ENCODE results near the gene GSG1L. TPM values are rescaled to one million over a fixed set of nuclear protein-coding genes. Genes with fewer than 3 reads are reported as not detected.
"Not testable (repeated sequence)": the region's sequence is repeated elsewhere in the genome, so short reads cannot be mapped to it uniquely, and the experiment has no call there.

GSG1L gene
- total and polyA plus RNA-seq, 4 donors: 0.14 to 1.3 (median 0.24) TPM

GRCh38 chr16:27980919-27981700, 82.4 kb downstream of the GSG1L start:
- DNase-seq (no peak), ATAC-seq (ENCODE audit: insufficient read depth, low FRiP score) (no peak)
- 58 to 71% methylated on average over 9 of the region's 9 CpGs for WGBS, 2 donors
- peaks cover 0 to 4% (median 0%) of the 10 kb centered on the region in 5 donors for H3K4me1 ChIP-seq (ENCODE audit: control insufficient read depth in 5 of 5, insufficient read depth in 5 of 5, low read length in 5 of 5)
- no peak overlapping the region for H3K27ac ChIP-seq (ENCODE audit: low read depth in 1 of 2, low read length in 1 of 2)
- no peak overlapping the region for H3K9ac ChIP-seq (ENCODE audit: insufficient read depth in 1 of 2, low read length in 2 of 2)
- peaks cover 0 to 3% (median 0%) of the 10 kb centered on the region in 3 donors for H3K27me3 ChIP-seq (ENCODE audit: control insufficient read depth in 3 of 3, insufficient read depth in 3 of 3, low read length in 2 of 3)
- peaks cover 0 to 2% (median 0%) of the 10 kb centered on the region in 4 donors for H3K9me3 ChIP-seq (ENCODE audit: control insufficient read depth in 4 of 4, insufficient read depth in 3 of 4, low read length in 3 of 4)
- no peak overlapping the region for H3K4me3 ChIP-seq
- no peak for TF ChIP-seq CTCF (IDR thresholded peaks at IDR 0.05; ENCODE audit: control extremely low read depth, extremely low read depth)
- no peaks in the 10 kb centered on the region for H3K36me3 ChIP-seq (ENCODE audit: control insufficient read depth in 4 of 4, insufficient read depth in 4 of 4, low read length in 4 of 4)

GRCh38 chr16:27980076-27980775, 83.3 kb downstream of the GSG1L start:
- peaks cover 0 to 4% (median 0%) of the 10 kb centered on the region in 5 donors for H3K4me1 ChIP-seq (ENCODE audit: control insufficient read depth in 5 of 5, insufficient read depth in 5 of 5, low read length in 5 of 5)
- no peak overlapping the region for H3K9ac ChIP-seq (ENCODE audit: insufficient read depth in 1 of 2, low read length in 2 of 2)
- no peak overlapping the region for H3K4me3 ChIP-seq
- H3K27me3 ChIP-seq (ENCODE audit: control insufficient read depth in 3 of 3, insufficient read depth in 3 of 3, low read length in 2 of 3): peaks cover 0 to 3% (median 0%) of the 10 kb centered on the region in 3 donors
- no peak for TF ChIP-seq CTCF (IDR thresholded peaks at IDR 0.05; ENCODE audit: control extremely low read depth, extremely low read depth)
- no peak for DNase-seq
- H3K36me3 ChIP-seq (ENCODE audit: control insufficient read depth in 4 of 4, insufficient read depth in 4 of 4, low read length in 4 of 4): no peaks in the 10 kb centered on the region
- H3K9me3 ChIP-seq (ENCODE audit: control insufficient read depth in 4 of 4, insufficient read depth in 3 of 4, low read length in 3 of 4): peaks cover 0 to 2% (median 0%) of the 10 kb centered on the region in 4 donors
- ATAC-seq (ENCODE audit: insufficient read depth, low FRiP score): no peak
- WGBS, 2 donors: 68 to 77% methylated on average over 11 of the region's 11 CpGs
- H3K27ac ChIP-seq (ENCODE audit: low read depth in 1 of 2, low read length in 1 of 2): no peak overlapping the region

- not testable (repeated sequence) for H3K9ac ChIP-seq (ENCODE audit: insufficient read depth in 1 of 2, low read length in 2 of 2); H3K27ac ChIP-seq (ENCODE audit: low read depth in 1 of 2, low read length in 1 of 2); H3K27me3 ChIP-seq (ENCODE audit: control insufficient read depth in 3 of 3, insufficient read depth in 3 of 3, low read length in 2 of 3); ATAC-seq (ENCODE audit: insufficient read depth, low FRiP score); H3K9me3 ChIP-seq (ENCODE audit: control insufficient read depth in 4 of 4, insufficient read depth in 3 of 4, low read length in 3 of 4); H3K4me3 ChIP-seq; H3K4me1 ChIP-seq (ENCODE audit: control insufficient read depth in 5 of 5, insufficient read depth in 5 of 5, low read length in 5 of 5); H3K36me3 ChIP-seq (ENCODE audit: control insufficient read depth in 4 of 4, insufficient read depth in 4 of 4, low read length in 4 of 4); DNase-seq
- WGBS, 2 donors: 63 to 72% methylated on average over 3 of the region's 3 CpGs
These were observed 83.8 kb downstream of the GSG1L start for GRCh38 chr16:27979668-27980067.

- Histone ChIP-seq H3K9me3 (ENCODE audit: control insufficient read depth in 4 of 4, insufficient read depth in 3 of 4, low read length in 3 of 4) (peaks cover 0 to 2% (median 0%) of the 10 kb centered on the region in 4 donors), H3K4me1 (ENCODE audit: control insufficient read depth in 5 of 5, insufficient read depth in 5 of 5, low read length in 5 of 5) (peaks cover 0 to 4% (median 0%) of the 10 kb centered on the region in 5 donors), H3K36me3 (ENCODE audit: control insufficient read depth in 4 of 4, insufficient read depth in 4 of 4, low read length in 4 of 4) (no peaks in the 10 kb centered on the region), H3K27ac (ENCODE audit: low read depth in 1 of 2, low read length in 1 of 2) (no peak overlapping the region), H3K4me3 (no peak overlapping the region), H3K27me3 (ENCODE audit: control insufficient read depth in 3 of 3, insufficient read depth in 3 of 3, low read length in 2 of 3) (peaks cover 0 to 3% (median 0%) of the 10 kb centered on the region in 3 donors), H3K9ac (ENCODE audit: insufficient read depth in 1 of 2, low read length in 2 of 2) (no peak overlapping the region)
- TF ChIP-seq CTCF (IDR thresholded peaks at IDR 0.05; ENCODE audit: control extremely low read depth, extremely low read depth): no peak
- no peak for ATAC-seq (ENCODE audit: insufficient read depth, low FRiP score)
- WGBS, 2 donors: 88 to 92% methylated on average over 4 of the region's 4 CpGs
- DNase-seq: no peak
These were observed 84.6 kb downstream of the GSG1L start for GRCh38 chr16:27978876-27979275.
